T follicular helper cell (primary cell): Measurements from ENCODE around the gene NADK.
A peak's percentile ranks its signal among the peaks of the same experiment; 100 is the strongest.

Experiments
- DNase-seq: peaks from one replicate; pipeline ENCODE4 v3.0.0-alpha.2; 2020; ENCODE audit warnings: low read depth

The NADK gene

DNA sequence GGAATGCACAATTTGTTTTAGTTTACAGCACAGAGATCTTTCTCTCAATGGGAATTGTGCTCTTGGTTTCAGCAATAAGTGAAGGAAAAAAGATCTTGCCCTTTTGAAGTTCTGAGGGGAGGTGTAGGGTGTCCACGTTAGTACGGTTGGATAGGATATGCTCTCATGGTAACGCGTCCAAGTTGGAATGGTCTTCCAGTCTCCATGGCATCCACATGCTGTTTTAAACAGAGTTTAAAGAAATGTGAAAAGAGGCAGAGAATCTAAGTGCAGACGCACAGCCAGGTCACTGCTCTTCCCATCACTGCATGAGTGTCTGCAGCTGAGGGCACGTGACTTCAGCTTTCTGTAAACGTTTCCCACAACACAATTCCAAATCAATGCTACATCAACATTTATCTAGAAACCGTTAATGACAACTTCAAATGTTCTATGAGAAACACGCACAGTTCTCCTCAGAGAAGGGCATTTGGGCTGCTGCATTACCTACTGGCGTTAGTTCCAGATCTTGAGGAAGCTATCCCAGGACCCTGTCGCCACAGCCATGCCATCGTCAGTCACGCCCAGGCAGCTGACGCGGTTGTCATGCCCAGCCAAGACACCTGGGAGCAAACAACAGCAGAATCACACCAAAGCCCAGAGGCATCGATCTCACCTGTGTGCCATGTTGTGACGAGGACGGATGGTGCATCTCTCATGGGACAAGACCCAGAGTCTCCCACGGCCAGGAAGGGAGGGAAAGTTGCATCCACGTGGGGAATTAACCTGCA lies 8.8 kb upstream of the NADK start:
- DNase-seq = no peak

DNA sequence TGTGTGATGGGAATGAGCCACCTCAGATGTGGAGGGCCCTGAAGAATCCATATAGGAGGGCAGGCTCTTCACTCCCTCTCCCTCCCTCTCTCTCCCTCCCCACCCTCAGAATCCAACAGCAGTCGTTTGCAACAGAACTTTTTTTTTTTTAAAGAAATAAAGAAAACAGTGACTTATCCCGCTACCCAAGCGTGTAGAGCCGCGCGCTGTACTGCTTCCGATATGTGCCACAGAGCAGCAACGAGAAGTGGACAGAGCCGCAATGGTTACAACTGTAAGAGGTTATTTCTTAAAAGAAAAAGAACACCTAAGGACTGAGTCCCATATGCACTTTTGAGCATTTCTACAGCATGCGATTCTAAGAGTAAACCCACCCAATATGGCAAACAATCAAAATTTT lies 7.4 kb upstream of the NADK start:
- DNase-seq = no peak

DNA sequence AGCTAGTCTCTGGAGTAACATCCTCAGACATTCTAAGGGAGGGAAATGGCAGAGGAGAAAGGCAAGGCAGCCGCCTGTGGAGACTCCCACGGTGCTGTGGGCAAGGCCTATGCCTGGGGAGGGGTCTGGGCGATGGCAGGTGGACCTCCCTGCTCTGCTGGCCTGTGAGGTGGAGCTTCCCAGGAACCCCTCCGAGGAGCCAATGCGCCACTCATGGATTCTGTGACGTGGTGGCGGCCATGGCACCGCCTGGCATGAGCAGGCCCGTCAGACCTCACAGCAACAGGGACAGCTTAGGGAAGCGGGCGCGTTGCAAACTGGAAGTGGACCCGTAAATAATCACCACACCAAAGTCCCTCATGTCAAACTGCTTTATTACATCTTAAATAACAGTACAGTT lies 6.7 kb upstream of the NADK start:
- DNase-seq = no peak

DNA sequence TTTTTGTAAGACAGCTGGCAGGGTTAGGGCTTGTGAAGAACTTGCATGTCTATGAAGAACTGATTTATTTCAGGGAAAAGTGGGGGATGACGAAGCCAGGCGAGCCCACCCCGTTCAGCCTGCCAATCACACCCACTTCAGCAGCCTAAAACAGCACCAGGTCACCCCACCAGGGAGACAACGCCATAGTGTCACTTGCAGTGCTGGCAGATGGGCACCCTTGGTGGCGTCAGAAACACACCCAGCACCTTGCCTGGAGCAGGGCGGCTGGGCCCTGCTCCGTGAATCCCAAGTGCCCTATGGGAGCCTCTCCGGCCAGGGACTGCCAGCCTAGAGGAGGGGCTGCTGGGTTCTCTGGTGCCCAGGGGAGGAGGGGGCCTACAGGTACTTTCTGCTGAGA lies 5.0 kb upstream of the NADK start:
- no peak for DNase-seq

DNA sequence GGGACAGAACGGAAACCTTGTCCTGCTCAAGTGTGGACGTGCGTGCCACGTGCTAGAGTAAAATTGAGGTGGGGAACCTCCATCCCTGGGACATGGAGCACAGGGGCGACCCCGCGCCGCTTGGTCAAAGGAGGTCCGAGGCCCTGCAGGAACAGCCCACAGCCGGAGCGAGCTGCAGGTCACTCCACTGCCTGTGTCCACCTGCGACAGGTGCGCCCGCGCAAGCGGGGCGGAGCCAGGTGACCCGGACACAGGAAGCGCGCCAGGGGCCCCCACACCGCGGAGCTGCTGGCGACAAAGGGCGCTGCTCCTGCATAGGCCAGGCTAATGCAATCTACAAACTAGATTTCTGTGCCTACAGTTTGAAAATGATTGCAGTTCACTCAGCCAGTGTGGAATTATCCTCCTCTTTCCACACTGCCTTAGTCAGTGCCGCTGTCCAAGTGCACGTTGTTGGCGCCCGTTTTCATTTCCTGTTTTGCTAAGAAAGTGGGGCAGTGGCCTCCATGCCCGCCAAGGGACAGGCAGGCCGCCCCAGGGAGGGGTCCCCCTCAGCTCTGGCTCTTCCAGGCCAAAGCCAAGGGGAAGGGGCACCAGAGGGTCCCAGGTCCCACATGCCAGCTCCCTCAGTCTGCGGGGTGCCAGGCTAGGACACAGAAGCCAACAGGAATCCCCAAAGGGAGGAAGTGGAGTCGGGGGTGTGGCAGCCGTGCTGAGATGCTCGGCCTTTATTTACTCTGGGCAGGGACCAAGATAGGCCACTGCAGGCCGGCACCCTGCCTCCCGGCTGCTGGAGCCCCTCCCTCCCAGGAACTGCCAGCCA lies 4.3 kb upstream of the NADK start:
- DNase-seq = no peak

DNA sequence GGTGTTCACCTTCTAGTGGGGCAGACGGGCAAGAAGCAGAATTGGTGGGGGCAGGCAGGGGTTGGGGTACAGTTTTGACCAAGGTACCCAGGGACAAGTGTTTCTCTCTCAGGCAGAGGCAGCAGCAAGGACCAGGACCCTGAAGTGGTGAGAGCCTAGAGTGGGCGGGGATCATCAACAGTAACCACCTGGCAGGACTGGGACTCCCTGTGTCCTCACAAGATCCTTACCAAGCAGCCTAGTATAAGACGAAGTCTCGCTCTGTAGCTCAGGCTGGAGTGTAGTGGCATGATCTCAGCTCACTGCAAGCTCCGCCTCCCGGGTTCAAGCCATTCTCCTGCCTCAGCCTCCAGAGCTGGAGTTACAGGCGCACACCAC lies 3.2 kb upstream of the NADK start:
- no peak for DNase-seq

DNA sequence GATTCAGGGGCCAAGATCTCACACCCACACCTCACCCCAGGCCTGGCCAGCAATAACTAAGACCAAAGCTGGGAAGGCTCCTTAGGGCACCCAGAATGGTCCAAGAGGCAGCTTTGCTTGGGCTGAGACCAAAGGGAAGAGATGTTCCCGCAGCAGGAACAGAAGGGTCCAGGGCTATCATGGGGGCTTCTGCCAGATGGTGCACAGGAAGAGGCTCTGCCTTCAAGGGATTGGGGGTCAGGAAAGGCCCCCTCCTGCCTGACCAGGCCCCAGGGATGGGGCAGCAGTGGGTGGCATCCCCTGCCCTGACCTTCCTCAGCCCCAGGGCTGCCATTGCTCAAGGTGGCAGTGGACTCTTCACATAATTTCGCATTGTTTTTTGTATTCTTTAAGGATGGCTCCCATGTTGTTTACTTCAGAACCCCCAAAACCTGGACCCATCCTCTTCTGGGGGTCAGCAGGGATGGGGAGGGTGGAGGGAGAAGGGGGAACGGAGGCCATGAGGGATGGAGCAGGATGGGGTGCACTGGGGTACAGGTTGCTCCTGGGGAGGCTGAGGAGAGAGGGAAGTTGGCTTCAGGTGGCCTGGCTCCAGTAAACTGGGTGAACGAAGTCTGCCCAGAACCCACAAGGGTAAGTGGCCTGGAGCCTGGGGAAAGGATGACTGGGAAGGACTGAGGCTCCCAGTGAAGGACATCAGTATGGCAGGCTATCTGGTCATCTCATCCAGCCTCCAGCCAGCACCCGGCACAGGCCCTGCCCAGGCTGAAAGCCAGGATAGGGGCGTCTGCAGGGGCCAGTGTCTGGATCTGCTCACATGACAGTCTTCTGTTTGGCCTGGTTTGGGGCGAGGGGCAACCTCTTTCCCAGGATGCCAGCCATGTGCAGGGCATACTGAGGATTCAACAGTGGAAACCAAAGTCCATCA lies 2.6 kb upstream of the NADK start:
- no peak for DNase-seq

DNA sequence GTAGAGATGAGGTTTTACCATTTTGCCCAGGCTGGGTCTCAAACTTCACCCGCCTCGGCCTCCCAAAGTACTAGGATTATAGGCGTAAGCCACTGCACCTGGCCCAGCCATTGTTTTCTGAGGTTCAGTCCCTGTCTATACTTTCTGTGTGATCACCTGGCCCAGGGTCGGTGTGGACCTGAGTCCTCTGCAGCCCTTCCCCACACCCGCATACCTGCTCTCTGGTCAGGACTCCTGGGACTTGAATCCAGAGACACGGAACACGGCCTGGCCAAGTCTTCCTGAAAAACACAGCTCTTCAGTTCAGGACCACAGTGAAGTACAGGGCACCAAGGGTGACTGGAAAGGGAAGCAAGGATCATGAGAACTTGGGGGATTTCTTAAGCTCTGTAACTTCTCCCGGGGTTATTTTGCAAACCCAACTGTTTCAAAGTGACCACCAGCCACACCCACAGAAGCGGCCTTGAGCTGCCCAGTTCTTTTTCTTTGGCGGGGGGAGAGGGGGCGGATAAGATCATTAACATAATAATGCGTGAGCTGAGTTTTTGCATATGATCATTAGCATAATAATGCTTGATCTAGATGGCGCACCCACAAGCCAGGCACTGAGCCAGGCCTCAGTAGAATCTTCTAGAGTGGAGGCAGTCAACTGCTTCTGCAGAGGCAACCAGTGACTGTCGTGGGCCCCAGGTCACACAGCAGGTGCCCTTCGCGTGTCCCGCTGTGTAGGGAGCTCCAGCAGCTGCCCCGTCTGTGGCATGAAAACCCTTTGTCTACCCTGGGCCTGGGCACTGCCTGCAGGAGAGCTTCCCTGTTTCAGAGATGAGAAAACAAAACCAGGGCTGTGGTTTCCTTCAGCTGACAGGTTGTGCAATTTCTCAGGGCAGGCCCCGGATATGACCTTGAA lies 1.7 kb upstream of the NADK start:
- DNase-seq = peak; percentile 32

DNA sequence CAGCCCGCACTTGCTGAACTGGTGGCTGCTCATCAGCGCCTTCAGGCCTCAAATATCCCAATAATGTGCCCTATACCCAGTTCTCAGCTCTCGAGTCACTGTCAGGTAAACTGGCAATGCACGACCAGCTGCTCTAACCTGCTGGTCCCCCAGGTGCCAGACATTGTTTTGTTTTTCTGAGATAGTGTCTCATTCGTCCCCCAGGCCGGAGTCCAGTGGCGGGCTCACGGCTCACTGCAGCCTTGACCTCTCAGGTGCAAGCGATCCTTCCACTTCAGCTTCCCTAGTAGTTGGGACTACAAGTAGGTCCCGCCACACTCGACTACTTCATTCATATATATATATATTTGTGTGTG lies 1.0 kb upstream of the NADK start:
- DNase-seq = no peak

DNA sequence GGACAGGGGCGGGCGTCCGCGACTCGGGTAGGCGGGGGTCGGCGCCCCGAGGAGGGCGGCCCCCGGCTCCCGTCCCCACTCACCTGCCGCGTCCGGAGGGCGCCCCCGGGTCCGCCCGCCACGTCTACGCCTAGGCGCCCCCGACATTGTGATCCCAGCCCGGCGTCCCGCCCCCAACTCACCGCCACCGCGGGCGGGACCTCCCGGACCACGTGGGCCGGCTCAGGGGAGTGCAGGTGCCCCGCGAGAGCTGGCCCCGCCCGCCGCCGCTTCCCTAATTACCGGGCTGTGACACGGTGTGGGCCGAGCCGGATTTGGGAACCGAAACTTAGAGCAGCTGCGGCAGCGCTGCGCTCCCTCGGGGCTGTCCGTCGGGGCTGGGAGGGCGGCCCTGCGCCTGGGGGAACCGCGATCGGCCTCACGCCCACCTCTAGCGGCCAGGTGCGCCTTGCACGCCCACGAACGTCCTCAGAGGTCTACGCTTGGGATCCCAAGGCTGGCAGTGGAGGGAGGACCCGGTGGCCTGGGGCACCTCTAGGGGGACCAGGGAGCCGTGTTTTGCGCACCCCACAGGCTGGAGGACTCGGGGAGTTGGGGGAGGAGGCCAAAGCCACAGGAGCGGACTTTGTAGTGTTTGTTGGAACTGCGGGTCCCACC lies 521 bp upstream of the NADK start:
- DNase-seq = peak; percentile 74

DNA sequence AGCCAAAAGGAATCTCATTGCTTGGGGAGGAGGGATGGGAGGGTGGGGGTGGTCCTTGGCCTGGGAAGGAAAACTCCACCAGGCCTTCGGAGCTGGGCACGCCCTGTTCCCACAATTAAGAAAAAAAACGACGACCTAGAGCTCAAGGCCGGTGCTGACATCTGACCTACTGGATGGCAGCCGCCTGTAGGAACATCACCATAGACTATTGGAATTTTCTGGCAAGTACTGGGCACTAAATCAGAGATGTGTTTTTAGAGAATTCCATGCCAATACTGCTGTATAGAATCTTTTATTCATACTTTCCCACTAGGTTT lies 729 bp downstream of the NADK start:
- DNase-seq = no peak

DNA sequence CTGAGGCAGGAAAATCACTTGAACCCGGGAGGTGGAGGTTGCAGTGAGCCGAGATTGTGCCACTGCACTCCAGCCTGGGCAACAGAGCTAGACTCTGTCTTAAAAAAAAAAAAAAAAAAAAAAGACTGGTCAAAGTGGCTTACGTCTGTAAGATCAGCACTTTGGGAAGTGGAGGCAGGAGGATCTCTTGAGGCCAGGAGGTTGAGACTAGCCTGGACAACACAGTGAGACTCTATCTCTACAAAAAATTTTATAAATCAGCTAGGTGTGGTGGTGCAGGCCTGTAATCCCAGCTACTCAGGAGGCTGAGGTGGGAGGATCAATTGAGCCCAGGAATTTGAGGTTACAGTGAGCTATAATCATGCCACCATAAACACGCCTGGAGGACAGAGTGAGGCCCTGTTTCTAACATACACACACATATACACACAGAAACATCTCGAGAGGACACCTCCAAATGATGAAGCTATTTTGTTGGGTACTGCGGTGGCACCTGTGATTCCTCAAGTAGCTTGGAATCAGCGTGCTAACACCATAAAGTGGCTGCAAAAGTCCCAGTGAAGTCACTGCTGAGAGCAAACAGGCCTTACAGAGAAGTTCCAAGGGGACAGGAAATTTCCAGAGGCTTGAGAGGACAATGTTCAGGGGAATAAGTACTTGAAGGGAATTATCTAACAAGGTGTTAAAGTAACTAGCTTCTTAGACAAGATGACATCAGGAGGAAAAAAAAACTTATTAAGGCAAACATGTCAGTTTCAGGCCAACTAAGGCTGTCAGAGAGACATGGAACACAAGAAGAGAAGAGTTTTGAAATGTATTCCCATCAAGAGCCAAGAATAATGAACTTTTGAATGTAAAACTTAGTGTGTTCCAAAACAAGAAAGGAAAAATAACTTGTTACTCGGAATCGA lies 1.3 kb downstream of the NADK start:
- no peak for DNase-seq

DNA sequence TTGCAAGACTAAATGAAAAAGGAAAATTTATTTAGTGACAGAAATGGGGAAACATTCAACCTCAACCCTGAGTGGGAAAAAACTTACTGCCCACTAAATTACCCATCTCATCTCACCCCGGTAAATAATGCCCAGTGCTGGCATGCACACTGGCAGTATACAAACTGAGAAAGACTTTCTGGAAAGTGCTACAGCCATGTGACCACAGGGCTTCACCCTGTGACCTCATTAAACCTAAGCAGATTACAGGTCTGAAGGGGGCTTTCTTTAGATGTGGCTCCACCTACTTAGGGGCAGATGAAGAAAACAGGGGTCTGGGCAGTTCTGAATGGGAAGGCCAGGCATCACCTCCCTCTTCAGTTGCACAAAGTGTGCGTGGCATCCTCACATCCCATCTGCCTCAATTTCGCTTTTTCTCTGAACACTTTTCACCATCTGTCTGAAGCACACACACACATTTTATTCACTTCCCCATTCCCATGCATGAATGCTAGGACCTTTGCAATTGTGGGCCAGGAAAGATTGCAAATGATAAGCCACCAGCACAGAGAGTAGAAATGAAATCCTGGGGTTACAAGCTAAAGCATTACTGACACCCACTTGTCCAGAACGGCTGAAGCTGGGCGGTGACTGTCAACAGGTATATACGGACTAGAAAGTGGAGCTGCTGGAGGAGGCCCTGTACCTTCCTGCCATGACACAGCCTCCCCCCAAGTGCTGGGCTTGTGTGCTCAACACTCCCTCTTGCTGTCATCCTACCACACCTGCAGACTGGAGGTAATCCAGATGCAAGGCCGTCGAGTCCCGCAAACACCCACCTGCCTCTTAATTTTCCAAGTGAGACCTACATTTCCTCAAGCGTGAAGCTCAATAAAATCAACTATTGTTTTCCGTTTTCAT lies 2.7 kb downstream of the NADK start:
- no peak for DNase-seq

DNA sequence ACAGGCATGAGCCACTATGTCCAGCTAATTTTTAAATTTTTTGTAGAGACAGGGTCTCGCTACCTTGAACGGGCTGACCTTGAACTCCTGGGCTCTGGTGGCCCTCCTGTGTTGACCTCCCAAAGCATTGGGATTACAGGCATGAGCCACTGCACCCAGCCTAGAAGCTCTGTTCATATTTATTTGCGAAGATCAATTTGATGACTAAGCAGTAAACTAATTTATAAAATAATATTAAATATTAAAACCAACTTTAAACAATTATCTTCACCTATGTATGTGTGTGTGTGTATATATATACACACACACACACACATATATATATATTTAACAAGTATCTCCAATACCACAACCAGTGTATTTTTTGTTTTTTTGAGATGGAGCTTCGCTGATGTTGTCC lies 4.4 kb downstream of the NADK start:
- no peak for DNase-seq

DNA sequence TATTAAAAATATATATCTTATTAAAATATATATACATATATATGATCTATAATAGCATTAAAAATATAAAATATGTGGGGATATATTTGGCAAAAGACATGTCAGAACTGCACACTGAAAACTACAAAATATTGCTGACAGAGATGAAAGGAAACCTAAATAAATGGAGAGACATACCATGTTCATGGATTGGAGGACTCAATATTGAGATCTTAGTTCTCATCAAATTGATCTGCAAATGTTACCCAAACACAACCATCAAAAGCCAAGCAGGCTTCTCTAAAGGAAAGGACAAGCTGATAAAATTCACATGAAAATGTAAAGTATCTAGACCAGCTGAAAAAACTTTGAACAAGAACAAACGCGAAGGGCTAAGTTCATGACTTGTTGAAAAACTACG lies 7.2 kb downstream of the NADK start:
- no peak for DNase-seq

DNA sequence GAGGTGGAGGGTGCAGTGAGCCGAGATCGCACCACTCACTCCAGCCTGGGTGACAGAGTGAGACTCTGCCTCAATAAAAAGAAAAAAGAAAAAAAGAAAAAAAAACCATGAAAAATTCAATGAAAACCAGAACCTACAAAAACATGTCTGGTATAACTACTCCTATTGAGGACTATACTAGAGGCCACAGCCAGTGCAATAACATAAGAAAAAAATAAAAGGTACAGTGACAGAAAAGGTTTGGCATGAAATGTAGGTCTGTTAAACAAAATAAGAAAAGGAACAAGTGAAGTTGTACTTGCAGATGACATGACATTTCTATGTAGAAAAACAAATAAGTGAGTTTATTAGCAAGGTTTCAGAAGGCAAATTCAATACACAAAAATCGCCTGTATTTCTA lies 8.2 kb downstream of the NADK start:
- DNase-seq = no peak

DNA sequence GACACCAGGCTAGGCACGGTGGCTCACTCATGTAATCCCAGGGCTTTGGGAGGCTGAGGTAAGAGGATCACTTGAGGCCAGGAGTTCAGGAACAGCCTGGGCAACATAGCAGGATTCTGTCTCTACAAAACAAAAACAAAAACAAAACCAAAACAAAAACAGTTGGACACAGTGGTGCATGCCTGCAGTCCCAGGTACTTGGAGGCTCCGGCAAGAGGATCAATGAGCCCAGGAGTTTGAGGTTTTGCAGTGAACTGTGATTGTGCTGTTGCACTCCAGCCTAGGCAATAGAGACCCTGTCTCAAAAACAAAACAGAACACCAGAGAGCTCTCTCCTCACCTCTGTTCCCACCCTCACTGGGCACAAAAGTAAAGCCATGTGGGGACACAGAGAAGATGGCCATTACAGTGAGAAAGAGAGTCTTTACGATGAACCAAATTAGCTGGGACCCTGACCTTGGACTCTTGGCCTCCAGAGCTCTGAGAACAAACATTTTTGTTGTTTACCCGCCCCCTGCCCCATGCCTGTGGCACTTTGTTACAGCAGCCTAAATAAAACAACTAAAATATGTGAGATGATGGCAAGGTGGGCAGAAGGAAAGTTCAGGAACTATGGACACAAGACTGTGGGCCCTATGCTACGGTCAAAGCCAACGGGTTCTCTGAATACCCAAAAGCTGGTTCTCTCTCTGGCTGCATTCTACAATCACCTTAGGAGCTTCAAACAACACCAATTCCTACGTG lies 9.8 kb downstream of the NADK start:
- DNase-seq = no peak

DNA sequence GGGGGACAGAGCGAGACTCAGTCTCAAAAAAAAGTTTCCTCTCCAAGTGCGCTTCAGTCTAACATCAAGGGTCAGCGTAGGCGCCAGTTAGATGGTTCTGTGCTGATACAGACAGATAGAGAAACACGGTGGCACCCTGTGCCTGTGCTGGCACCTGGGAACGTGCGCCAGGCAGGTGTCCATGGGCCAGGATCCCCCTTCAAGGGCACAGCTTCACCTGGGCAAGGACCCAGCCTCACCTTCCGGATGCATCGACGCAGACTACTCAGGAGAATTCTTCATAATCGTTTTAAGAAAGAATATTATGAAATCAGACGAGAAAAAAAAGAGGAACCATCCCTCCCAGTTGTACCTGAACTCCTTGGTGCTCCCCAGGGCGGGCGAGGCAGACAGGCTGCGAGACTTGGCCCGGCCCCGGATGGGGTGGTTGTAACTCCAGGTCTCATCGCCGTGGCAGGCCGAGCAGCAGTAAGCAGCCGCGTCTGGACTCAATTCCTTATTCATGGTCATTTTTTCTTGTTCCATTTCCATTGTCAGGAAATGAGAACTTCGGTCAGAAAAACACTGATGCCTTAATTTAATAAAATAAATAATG lies 13.3 kb downstream of the NADK start:
- DNase-seq = no peak
